Left lobe of liver (tissue), 2 donors: ENCODE data around the gene RAI1. TPM values are rescaled to one million over a fixed set of nuclear protein-coding genes. Genes with fewer than 3 reads are reported as not detected.

Experiments used
- ATAC-seq: fragments of 200-7000 bp; cut with Tn5 transposase; one replicate; pipeline ENCODE4 v1.9.1; 2020; ENCODE audit warnings: mild to moderate bottlenecking, moderate library complexity
- DNase-seq: peaks from one replicate; pipeline ENCODE4 v3.0.0-alpha.2; 2020; ENCODE audit warnings: low spot score
- total RNA-seq: library from RNA; stranded (reverse); gene quantifications from one replicate; pipeline ENCODE4 v1.2.1, GENCODE V29; 2021
- donor health status: DM: no; HTN: no; CAD: no; lungs with moderate emphysema.
- donor health status: DM: no; HTN: yes; CAD: no.

RAI1 gene
- total RNA-seq, 1 donor from 2014 or later = 7.8 TPM

GRCh38 chr17:17745476-17746455 lies 64.5 kb downstream of the RAI1 start:
- no peak for ATAC-seq
- no peak for DNase-seq

- DNase-seq = no peak
- no peak for ATAC-seq
Observed at GRCh38 chr17:17748179-17748578, 66.9 kb downstream of the RAI1 start.

- ATAC-seq (no peak), DNase-seq (no peak)
Observed at GRCh38 chr17:17748604-17749003, 67.3 kb downstream of the RAI1 start.

- DNase-seq = no peak
- ATAC-seq = no peak
Observed at GRCh38 chr17:17749025-17749772, 67.9 kb downstream of the RAI1 start.

- ATAC-seq (no peak), DNase-seq (no peak)
Observed at GRCh38 chr17:17749921-17750320, 68.7 kb downstream of the RAI1 start.

- ATAC-seq (no peak), DNase-seq (no peak)
Observed at GRCh38 chr17:17750881-17751280, 69.6 kb downstream of the RAI1 start.

GRCh38 chr17:17751489-17752088 lies 70.3 kb downstream of the RAI1 start:
- ATAC-seq = no peak
- no peak for DNase-seq

- DNase-seq = peak; percentile 97
- ATAC-seq = peak; percentile 97
Observed at GRCh38 chr17:17752089-17752820, 71.0 kb downstream of the RAI1 start.

- no peak for ATAC-seq
- DNase-seq = no peak
Observed at GRCh38 chr17:17752821-17753321, 71.6 kb downstream of the RAI1 start.

GRCh38 chr17:17754719-17755686 lies 73.7 kb downstream of the RAI1 start:
- no peak for DNase-seq
- ATAC-seq = peak; percentile 6

GRCh38 chr17:17755715-17756114 lies 74.5 kb downstream of the RAI1 start:
- DNase-seq = no peak
- ATAC-seq = no peak

GRCh38 chr17:17757391-17757791 lies 76.1 kb downstream of the RAI1 start:
- ATAC-seq = no peak

GRCh38 chr17:17757956-17758845 lies 76.9 kb downstream of the RAI1 start:
- no peak for DNase-seq
- no peak for ATAC-seq

More at GRCh38 chr17:17757391-17757791, 76.1 kb downstream of the RAI1 start:
- DNase-seq = no peak

- DNase-seq (no peak), ATAC-seq (no peak)
Observed at GRCh38 chr17:17758941-17759563, 77.8 kb downstream of the RAI1 start.

- DNase-seq (no peak), ATAC-seq (no peak)
Observed at GRCh38 chr17:17760350-17760749, 79.1 kb downstream of the RAI1 start.

GRCh38 chr17:17760872-17761550 lies 79.8 kb downstream of the RAI1 start:
- ATAC-seq = no peak
- no peak for DNase-seq
